HG03139 (cell line): ENCODE results near the gene NAA50.

Experiments used
- ATAC-seq: cut with Tn5 transposase; IDR thresholded peaks from one replicate; pipeline ENCODE4 v1.9.1; 2021; ENCODE audit not compliant: unreplicated experiment

NAA50 gene

GRCh38 chr3:113743006-113743630, 2.9 kb downstream of the NAA50 start:
- no peak for ATAC-seq

- no peak for ATAC-seq
These were observed 4.4 kb downstream of the NAA50 start for GRCh38 chr3:113741620-113742019.

GRCh38 chr3:113741086-113741485, 5.0 kb downstream of the NAA50 start:
- no peak for ATAC-seq

- ATAC-seq: peak; percentile 52
These were observed 9.4 kb downstream of the NAA50 start for GRCh38 chr3:113736548-113737089.

- no peak for ATAC-seq
These were observed 14.4 kb downstream of the NAA50 start for GRCh38 chr3:113731694-113732093.

- ATAC-seq: no peak
These were observed 15.5 kb downstream of the NAA50 start for GRCh38 chr3:113730550-113730949.

- no peak for ATAC-seq
These were observed 17.4 kb downstream of the NAA50 start for GRCh38 chr3:113728661-113729060.

- no peak for ATAC-seq
These were observed 24.4 kb downstream of the NAA50 start for GRCh38 chr3:113721636-113722035.

- no peak for ATAC-seq
These were observed 26.3 kb downstream of the NAA50 start for GRCh38 chr3:113719758-113720157.

- ATAC-seq: no peak
These were observed 26.8 kb downstream of the NAA50 start for GRCh38 chr3:113719294-113719693.

- no peak for ATAC-seq
These were observed 28.2 kb downstream of the NAA50 start for GRCh38 chr3:113717818-113718217.

- ATAC-seq: no peak
These were observed 28.7 kb downstream of the NAA50 start for GRCh38 chr3:113717308-113717707.

- ATAC-seq: no peak
These were observed 31.3 kb downstream of the NAA50 start for GRCh38 chr3:113714702-113715101.

GRCh38 chr3:113712129-113712528, 33.9 kb downstream of the NAA50 start:
- ATAC-seq: no peak

GRCh38 chr3:113707835-113708234, 38.2 kb downstream of the NAA50 start:
- no peak for ATAC-seq

- no peak for ATAC-seq
These were observed 47.1 kb downstream of the NAA50 start for GRCh38 chr3:113698956-113699355.

- ATAC-seq: no peak
These were observed 47.8 kb downstream of the NAA50 start for GRCh38 chr3:113698213-113698742.

GRCh38 chr3:113697500-113698090, 48.5 kb downstream of the NAA50 start:
- ATAC-seq: no peak

- ATAC-seq: peak; percentile 89
These were observed 49.2 kb downstream of the NAA50 start for GRCh38 chr3:113696658-113697499.

- peak; percentile 63 for ATAC-seq
These were observed 50.0 kb downstream of the NAA50 start, which contains the start of gene USF3 for GRCh38 chr3:113695786-113696645. Gene USF3, minus strand, starts transcription at chr3:113696642. Its CDS starts 21,764 bp downstream, at chr3:113674878.

GRCh38 chr3:113695431-113695785, 50.6 kb downstream of the NAA50 start:
- ATAC-seq: no peak
